Mucosa of rectum (tissue), 2 donors: ENCODE results near the gene EDAR.

Experiments used
- H3K27ac ChIP-seq, 2 donors: one replicate each; pipeline ENCODE4 v1.7.0; 2013; ENCODE audit warnings: inconsistent platforms in 2 of 2, low read depth in 2 of 2, low read length in 2 of 2
- H3K27me3 ChIP-seq, 2 donors: one replicate each; pipeline ENCODE4 v1.7.0; 2013; ENCODE audit warnings: low read length in 2 of 2; ENCODE audit not compliant: control insufficient read depth in 2 of 2, insufficient read depth in 2 of 2
- H3K36me3 ChIP-seq, 2 donors: one replicate each; pipeline ENCODE4 v1.7.0; 2013; ENCODE audit warnings: low read length in 2 of 2; ENCODE audit not compliant: control insufficient read depth in 2 of 2, insufficient read depth in 2 of 2
- H3K4me1 ChIP-seq, 2 donors: one replicate each; pipeline ENCODE4 v1.7.0; 2013; ENCODE audit warnings: low read length in 2 of 2, mild to moderate bottlenecking in 1 of 2; ENCODE audit not compliant: control insufficient read depth in 2 of 2, insufficient read depth in 2 of 2
- H3K4me3 ChIP-seq, 2 donors: one replicate each; pipeline ENCODE4 v1.7.0; 2013; ENCODE audit warnings: low read length in 2 of 2
- H3K9ac ChIP-seq, 2 donors: one replicate each; pipeline ENCODE4 v1.7.0; 2013; ENCODE audit warnings: low read length in 2 of 2, low read depth in 1 of 2, mild to moderate bottlenecking in 1 of 2
- H3K9me3 ChIP-seq, 2 donors: one replicate each; pipeline ENCODE4 v1.7.0; 2013; ENCODE audit warnings: low read length in 2 of 2; ENCODE audit not compliant: control insufficient read depth in 2 of 2
- donor health status: healthy.
- donor health status: Normal muscosa, but diverticular disease.

Gene EDAR

GRCh38 chr2:108983061-108983460 lies 6.0 kb downstream of the EDAR start:
- Histone ChIP-seq H3K4me3 (no peak overlapping the region), H3K9me3 (no peaks in the 10 kb centered on the region), H3K4me1 (peaks cover 21 to 36% of the 10 kb centered on the region in 2 donors), H3K27me3 (peaks cover 0 to 1% of the 10 kb centered on the region in 2 donors), H3K27ac (no peak overlapping the region), H3K9ac (no peak overlapping the region), H3K36me3 (no peaks in the 10 kb centered on the region)

- peak overlapping the region; percentile 7 to 49 for H3K27ac ChIP-seq
- no peak overlapping the region for H3K9ac ChIP-seq
- no peaks in the 10 kb centered on the region for H3K36me3 ChIP-seq
- no peaks in the 10 kb centered on the region for H3K9me3 ChIP-seq
- H3K4me3 ChIP-seq: no peak overlapping the region
- H3K4me1 ChIP-seq: peaks cover 23 to 40% of the 10 kb centered on the region in 2 donors
- H3K27me3 ChIP-seq: no peaks in the 10 kb centered on the region
These were observed 6.8 kb downstream of the EDAR start for GRCh38 chr2:108982259-108982679.

DNA sequence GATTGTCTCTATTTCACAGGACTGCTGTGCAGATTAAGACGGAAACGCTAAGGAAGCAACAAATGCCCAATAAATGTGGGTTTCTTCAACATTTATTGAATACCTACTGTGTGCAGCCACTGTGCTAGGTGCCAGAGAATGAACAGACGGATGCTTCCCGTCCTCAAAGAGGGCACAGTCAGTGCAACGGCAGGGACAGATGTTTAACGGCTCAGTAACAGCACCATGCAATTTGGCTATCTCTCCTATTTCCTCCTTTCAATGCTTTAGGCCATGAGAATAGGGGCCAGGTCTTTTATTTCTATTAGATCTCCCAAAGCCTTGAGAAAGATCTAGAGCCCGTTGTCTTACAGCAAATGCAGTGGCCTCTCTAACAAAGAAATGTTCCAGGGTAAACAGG lies 7.2 kb downstream of the EDAR start:
- Histone ChIP-seq H3K4me3 (no peak overlapping the region), H3K4me1 (peaks cover 23 to 40% of the 10 kb centered on the region in 2 donors), H3K27me3 (no peaks in the 10 kb centered on the region), H3K27ac (peak overlapping the region; percentile 7 to 49), H3K36me3 (no peaks in the 10 kb centered on the region), H3K9ac (no peak overlapping the region), H3K9me3 (no peaks in the 10 kb centered on the region)

GRCh38 chr2:108980076-108980475 lies 8.9 kb downstream of the EDAR start:
- Histone ChIP-seq H3K36me3 (no peaks in the 10 kb centered on the region), H3K4me3 (no peak overlapping the region), H3K9ac (no peak overlapping the region), H3K4me1 (peaks cover 23 to 40% of the 10 kb centered on the region in 2 donors), H3K27ac (no peak overlapping the region), H3K27me3 (no peaks in the 10 kb centered on the region), H3K9me3 (no peaks in the 10 kb centered on the region)

DNA sequence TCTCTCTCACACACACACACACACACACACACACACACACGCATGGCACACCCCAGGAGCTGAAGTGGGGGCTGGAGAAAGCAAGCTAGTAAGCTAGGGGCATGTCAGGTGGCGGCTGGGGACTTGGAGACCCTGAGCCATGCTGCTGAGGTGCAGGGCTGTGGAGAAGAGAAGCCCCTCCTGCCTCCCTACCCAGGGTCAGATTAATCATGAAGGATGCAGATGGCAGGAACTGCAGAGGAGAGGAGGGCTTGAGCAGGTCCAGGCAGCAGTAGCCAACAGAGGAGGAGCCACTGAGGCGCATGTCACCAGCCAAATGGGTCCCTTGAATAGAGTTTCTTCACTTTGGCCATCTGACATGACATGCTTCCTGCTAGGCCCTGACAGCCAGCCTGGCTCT lies 9.6 kb downstream of the EDAR start:
- Histone ChIP-seq H3K27ac (peak overlapping the region in 1 of 2 donors; percentile 28), H3K4me3 (no peak overlapping the region)

DNA sequence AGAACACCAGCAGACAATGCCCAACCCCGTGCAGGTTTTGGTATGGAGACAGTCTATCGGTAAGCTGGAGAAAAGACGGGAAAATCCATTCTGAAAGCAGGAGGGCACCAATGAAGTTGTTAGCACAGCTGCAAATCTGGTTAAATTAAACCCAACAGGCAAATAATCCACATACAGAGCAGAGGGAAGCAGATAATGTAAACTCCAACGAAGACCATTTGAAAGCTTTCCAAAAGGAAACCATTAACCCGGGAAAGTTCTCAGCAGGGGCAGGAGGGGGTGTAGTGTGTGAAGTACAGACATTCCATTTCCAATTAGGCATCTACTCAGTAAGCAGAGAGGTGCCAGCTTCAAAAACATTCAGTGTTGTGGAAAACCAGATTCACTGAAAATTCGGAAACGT lies 10.3 kb downstream of the EDAR start:
- H3K4me3 ChIP-seq: no peak overlapping the region
- H3K36me3 ChIP-seq: no peaks in the 10 kb centered on the region
- peak overlapping the region; percentile 28 to 55 for H3K27ac ChIP-seq
- no peaks in the 10 kb centered on the region for H3K27me3 ChIP-seq
- peaks cover 23 to 40% of the 10 kb centered on the region in 2 donors for H3K4me1 ChIP-seq
- H3K9me3 ChIP-seq: no peaks in the 10 kb centered on the region
- no peak overlapping the region for H3K9ac ChIP-seq

More for the DNA sequence above, 9.6 kb downstream of the EDAR start:
- Histone ChIP-seq H3K27me3 (no peaks in the 10 kb centered on the region), H3K4me1 (peaks cover 23 to 40% of the 10 kb centered on the region in 2 donors), H3K9ac (no peak overlapping the region), H3K36me3 (no peaks in the 10 kb centered on the region), H3K9me3 (no peaks in the 10 kb centered on the region)

GRCh38 chr2:108975613-108976435 lies 13.2 kb downstream of the EDAR start:
- Histone ChIP-seq H3K27me3 (no peaks in the 10 kb centered on the region), H3K36me3 (no peaks in the 10 kb centered on the region), H3K27ac (no peak overlapping the region), H3K9ac (no peak overlapping the region), H3K4me1 (peaks cover 30 to 46% of the 10 kb centered on the region in 2 donors), H3K9me3 (no peaks in the 10 kb centered on the region), H3K4me3 (no peak overlapping the region)

- no peak overlapping the region for H3K27ac ChIP-seq
- H3K4me3 ChIP-seq: no peak overlapping the region
- no peaks in the 10 kb centered on the region for H3K9me3 ChIP-seq
- H3K4me1 ChIP-seq: peaks cover 35 to 50% of the 10 kb centered on the region in 2 donors
- no peak overlapping the region for H3K9ac ChIP-seq
- no peaks in the 10 kb centered on the region for H3K36me3 ChIP-seq
- no peaks in the 10 kb centered on the region for H3K27me3 ChIP-seq
These were observed 14.3 kb downstream of the EDAR start for GRCh38 chr2:108974674-108975073.

- no peak overlapping the region for H3K4me3 ChIP-seq
- H3K27me3 ChIP-seq: no peaks in the 10 kb centered on the region
- no peaks in the 10 kb centered on the region for H3K9me3 ChIP-seq
- H3K36me3 ChIP-seq: no peaks in the 10 kb centered on the region
- peaks cover 37 to 48% of the 10 kb centered on the region in 2 donors for H3K4me1 ChIP-seq
- peak overlapping the region; percentile 8 to 54 for H3K9ac ChIP-seq
- peak overlapping the region; percentile 89 for H3K27ac ChIP-seq
These were observed 16.4 kb downstream of the EDAR start for GRCh38 chr2:108972663-108973062.

DNA sequence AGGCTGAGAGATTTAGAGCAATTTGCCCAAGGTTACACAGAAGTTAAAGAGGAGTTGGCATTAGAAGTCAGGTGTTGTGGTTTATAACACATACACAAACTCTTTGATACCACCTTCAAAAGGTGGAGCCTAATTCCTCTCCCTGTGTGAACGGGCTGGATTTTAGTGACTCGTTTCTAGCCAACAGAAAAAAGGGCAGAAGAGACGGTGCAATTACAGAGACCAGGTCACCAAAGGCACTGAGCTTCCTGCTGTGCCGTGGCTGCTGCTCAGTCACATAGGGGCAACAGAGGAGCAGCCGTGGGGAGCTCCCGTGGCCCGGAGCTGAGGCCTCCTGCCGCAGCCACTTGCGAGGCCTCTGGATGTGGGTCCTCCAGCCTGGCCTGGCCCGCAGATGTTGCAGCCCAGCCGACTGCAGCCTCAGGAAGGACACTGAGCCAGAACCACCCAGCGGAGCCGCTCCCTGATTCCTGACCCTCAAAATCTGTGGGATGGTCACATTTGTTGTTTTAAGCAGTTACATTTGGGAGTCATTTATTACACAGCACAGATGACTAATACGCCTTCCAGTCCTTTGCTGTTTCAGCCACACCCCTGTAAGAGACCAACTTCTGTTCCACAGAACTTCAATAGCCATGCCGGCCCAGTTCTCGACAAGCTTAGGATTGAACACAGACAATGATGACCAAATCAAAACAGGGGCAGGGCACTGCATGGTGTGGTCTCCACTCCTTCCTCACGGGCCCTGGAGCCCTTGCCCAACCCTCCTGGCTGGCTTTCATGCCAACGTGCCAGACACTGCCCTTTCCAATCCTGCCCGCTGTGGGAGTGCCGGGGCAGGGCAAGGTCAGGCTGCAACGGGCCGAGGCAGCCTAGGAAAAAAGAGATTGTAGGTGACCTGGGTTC lies 17.1 kb downstream of the EDAR start:
- H3K9me3 ChIP-seq: no peaks in the 10 kb centered on the region
- no peaks in the 10 kb centered on the region for H3K27me3 ChIP-seq
- no peaks in the 10 kb centered on the region for H3K36me3 ChIP-seq
- H3K4me1 ChIP-seq: peaks cover 41 to 48% of the 10 kb centered on the region in 2 donors
- H3K27ac ChIP-seq: peak overlapping the region; percentile 89
- peak overlapping the region in 1 of 2 donors; percentile 13 for H3K4me3 ChIP-seq
- peak overlapping the region; percentile 34 to 54 for H3K9ac ChIP-seq
